Hematopoietic multipotent progenitor cell treated with erythropoietin and hydrocortisone succinate and interleukin-3 and kit ligand, for 6 days (in vitro differentiated cells): Measurements from ENCODE around the gene CNNM2.
"Not testable (repeated sequence)": the region's sequence is repeated elsewhere in the genome, so short reads cannot be mapped to it uniquely, and the experiment has no call there.

Experiments
- DNase-seq: peaks from one replicate; pipeline ENCODE4 v3.0.0-alpha.2; 2015

The CNNM2 gene

GRCh38 chr10:103042129-103042528 is 124.0 kb downstream of the CNNM2 start:
- no peak for DNase-seq

GRCh38 chr10:103042908-103043307 is 124.8 kb downstream of the CNNM2 start:
- DNase-seq: no peak

DNA sequence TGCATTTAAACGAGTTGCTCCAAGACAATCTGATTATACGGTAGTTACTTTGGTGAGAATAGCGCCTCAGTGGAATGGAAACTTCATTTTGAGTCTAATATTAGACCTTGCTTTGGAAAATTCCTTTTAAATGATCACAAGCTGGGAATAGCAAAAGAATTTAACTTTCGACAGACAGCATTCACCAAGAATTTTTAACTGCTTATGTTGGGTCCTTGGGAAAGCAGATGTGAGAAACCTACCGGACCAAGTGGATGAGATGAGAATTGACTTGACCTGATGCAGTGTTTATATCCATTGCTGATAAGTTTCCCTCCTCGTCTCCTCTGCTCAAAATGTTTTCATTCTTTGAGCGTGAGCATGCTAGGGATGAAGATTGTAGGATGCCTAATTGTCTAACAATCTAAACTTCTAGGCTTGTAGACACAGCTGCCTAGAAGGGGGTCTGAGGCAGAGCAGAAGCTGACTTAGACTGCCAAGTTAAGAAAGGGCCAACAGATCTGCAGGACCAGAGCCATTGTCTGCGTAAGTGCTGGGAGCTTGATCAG is 126.9 kb downstream of the CNNM2 start:
- DNase-seq: no peak

DNA sequence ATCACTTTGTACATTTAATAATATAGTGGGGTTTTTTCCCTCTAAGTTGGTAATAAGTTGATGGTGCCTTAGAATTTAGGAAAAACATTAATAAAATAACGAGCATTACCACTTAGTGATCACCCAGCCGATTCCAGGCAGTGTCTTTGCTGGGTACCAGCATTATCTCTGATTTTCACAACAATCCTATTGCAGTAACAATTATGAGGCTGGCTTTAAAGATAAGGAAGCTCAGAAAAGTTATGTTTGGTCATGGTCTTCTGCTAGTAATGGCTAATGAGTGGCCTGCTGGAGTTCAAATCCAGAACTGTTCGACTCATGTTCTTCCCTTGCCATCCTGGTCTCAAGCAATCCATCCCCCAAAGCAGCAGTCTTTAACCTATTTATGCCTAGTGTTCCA is 127.9 kb downstream of the CNNM2 start:
- DNase-seq: peak; percentile 31

DNA sequence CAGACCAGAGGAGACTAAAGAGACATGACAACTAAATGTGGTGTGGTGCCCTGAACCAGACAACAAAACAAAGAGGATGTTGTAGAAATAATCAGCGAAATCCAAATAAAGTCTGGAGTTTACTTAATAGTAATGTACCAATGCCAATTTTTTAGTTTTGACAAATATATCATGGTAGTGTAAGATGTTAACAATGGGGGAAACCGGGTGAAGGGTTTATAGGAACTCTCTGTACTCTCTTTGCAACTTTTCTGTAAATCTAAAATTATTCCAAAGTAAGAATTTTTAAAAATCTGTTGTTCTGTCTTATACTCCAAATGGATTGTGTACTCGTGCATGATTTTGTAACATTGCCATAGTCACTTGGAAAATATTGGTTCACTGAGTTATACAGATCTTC is 129.3 kb downstream of the CNNM2 start:
- no peak for DNase-seq

GRCh38 chr10:103049237-103049636 is 131.1 kb downstream of the CNNM2 start:
- no peak for DNase-seq

DNA sequence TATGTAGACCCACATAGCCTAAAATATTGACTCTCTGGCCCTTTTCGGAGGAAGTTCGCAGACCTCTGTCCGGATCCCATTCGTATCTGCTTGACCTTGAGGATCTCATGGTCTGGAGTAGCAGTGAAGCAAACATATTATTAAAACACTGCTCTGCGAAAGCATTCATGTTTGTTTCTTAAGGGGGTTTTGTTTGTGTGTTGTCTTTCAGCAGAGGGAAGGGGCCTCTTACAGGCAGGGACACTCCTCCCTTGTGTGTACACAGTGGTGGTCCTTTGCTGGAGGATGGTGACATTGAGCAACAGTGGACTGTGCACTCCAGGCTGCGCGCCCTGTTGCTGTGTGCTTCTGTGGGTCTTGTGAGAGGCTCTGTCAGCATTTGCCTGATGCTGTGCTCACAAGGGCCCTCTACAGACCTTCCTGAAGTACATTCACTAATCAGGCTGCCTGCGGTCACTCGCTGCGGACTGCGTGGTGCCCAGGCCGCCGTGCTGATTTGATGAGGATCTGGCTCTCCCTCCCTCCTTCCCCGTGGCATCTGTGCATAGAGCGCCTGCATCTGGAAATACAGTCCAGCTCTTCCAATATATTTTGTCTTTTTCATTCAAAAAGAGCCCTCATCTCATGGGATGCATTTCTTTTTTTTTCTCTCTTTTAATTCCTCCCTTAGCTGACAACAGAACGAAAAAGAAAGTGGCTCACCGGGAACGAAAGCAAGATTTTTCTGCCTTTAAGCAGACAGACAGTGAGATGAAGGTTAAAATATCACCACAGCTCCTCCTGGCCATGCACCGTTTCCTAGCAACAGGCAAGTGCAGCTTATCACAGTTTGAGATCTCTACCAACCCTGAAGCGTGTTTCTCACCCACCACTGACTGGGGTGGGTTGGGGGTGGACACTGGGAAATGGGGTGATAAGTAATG is 135.8 kb downstream of the CNNM2 start:
- peak; percentile 79 for DNase-seq

DNA sequence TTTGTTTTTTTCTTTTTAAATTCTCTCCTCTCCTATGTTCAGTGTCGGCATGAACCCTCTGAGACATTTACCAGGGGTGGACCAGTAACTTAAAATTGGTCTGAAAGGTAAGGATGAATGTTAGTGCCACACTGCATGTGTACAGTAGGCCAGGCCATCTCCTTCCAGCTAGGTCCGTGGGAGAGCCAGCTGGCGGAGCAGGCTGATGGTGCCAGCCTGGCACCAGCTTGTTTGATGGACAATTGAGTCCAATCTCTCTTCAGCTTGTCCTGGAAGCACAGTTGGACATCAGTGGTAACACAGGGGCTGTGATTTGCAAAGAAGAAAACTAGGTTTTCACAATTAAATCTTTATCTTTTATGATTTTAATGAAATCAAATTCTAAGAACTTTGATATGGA is 136.5 kb downstream of the CNNM2 start:
- DNase-seq: no peak

DNA sequence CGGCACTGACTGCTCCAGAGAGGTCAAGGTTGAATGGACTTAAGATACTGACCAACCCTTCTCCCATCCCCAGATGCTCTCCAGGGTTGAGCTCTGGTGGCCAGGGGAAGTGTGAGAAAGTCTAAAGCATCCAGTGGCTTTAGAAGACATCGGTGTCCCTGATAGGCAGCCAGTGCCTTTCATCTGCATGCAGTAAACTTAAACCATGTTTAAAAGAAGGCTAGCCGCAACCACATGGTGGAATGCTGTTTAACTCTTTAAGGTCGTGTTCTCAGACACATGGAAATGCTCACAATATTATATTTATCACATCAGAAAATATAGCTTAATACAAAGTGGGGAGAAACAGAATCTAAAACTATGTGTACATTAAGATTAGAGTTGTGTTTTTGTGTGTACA is 137.0 kb downstream of the CNNM2 start:
- DNase-seq: no peak

- DNase-seq: no peak
These were observed 139.9 kb downstream of the CNNM2 start for GRCh38 chr10:103058034-103058433.

- no peak for DNase-seq
These were observed 142.5 kb downstream of the CNNM2 start for GRCh38 chr10:103060575-103060974.

DNA sequence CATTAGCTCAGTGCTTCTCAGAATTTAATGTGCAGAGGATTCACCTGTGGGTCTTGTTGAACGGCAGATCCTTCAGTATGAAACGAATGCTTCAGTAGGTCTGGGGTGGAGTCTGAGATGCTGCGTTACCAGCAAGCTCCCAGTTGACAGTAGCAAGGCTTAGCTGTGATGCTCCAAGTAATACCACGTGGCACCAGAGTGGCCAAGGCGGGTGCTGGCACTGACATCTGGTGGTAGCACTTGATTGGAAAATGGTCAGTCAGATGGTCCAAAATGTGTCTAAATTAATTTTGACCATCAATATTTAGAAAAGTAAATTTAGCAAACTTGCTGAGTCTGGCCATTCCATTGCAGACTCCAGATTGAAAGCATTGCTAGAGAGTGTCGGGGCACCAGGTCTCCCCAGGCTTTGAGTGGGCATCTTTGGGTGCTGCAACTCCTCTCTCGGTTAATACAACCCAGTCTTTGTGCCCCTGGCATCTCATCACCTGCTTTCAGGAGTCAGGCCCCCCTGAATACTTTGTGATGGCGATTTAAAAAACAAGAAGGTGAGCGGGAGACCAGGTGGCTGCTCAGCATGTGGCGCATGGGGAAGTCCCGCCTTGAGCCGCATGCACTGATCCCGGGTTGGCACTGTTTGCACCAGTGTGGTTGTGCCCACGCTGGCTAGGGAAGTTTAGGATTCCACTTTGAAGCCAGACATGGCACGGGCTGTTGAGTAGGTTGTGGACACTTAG is 144.9 kb downstream of the CNNM2 start:
- peak; percentile 44 for DNase-seq

GRCh38 chr10:103064956-103065355 is 146.9 kb downstream of the CNNM2 start:
- no peak for DNase-seq

- no peak for DNase-seq
These were observed 148.3 kb downstream of the CNNM2 start for GRCh38 chr10:103066141-103067098.

- DNase-seq: not testable (repeated sequence)
These were observed 149.0 kb downstream of the CNNM2 start for GRCh38 chr10:103067099-103067477.

DNA sequence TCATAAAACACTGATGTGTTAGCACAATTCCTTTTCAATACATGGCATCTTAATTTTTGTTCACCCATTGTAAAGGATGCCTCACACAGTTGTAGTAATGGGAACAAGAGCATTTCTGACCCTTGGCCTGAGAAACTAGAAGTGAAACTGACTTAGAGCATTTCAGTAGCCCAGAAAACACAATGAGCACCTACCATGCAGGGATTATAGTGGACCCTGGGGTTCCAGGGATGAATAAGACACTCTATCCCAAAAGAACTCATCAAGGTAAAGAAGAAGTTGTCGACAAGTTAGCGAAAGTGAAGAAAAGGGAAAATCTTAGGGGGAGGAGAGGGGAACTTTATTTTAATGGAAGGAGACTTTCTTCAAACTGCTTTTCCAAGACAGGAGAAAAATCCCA is 149.4 kb downstream of the CNNM2 start:
- DNase-seq: no peak

GRCh38 chr10:103067956-103068355 is 149.9 kb downstream of the CNNM2 start:
- DNase-seq: no peak

- DNase-seq: peak; percentile 80
These were observed 151.6 kb downstream of the CNNM2 start for GRCh38 chr10:103069453-103070331.

DNA sequence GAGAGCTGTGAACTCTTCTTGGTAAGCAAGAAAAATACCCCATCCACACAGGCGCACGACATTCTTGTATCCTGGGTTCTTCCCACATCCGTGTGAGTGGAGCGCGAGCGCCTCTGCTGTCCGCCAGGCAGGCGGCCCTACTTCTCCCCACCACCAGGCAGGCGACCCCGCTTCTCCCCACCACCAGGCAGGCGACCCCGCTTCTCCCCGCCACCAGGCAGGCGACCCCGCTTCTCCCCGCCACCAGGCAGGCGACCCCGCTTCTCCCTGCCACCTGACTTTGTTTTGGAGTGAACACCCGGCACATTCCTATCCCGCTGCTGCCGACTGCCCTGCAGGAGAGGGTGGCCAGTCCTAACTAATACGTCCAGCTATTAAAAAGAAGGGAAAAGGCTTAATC is 154.2 kb downstream of the CNNM2 start:
- no peak for DNase-seq

- DNase-seq: no peak
These were observed 154.8 kb downstream of the CNNM2 start for GRCh38 chr10:103072891-103073290.

DNA sequence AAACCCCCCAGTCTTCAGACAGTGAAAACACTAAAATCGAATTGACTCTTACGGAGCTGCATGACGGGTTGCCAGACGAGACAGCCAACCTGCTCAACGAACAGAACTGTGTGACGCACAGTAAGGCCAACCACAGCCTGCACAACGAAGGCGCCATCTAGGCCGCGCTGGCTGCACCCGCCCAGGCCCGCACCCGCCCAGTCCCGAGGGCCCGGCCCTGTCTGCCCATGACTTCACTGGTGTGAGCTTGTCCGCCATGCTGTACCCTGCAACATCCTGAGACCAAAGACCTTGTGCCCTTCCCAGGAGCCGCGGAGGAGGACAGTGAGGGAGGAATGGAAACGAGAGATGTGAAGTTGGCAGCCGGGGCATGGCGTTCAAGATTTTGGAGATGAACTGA is 158.9 kb downstream of the CNNM2 start:
- no peak for DNase-seq
